SK-N-SH treated with all-trans-retinoic acid at 6 μM for 48 hours (cell line): Measurements from ENCODE around the gene PLA2G6.
"Not testable (repeated sequence)": the region's sequence is repeated elsewhere in the genome, so short reads cannot be mapped to it uniquely, and the experiment has no call there.

ENCODE experiments used
- ATAC-seq: fragments of 200-7000 bp; cut with Tn5 transposase; 3 replicates; pipeline ENCODE4 v1.9.1; 2020; ENCODE audit warnings: mild to moderate bottlenecking, moderate library complexity
- ARNTL ChIP-seq: fragments of 450-650 bp; formaldehyde crosslinking; IDR thresholded peaks from 2 replicates; pipeline ENCODE4 v1.5.0; 2020; ENCODE audit warnings: low read depth, mild to moderate bottlenecking, moderate library complexity, borderline replicate concordance
- CREB5 ChIP-seq: fragments of 250-450 bp; sonication (Bioruptor Pico); IDR thresholded peaks from 2 replicates; pipeline ENCODE4 v1.5.1; 2020; ENCODE audit warnings: low read depth, mild to moderate bottlenecking, moderate library complexity
- CSDC2 ChIP-seq: fragments of 250-450 bp; sonication (Bioruptor Pico); IDR thresholded peaks from 2 replicates; pipeline ENCODE4 v1.5.0; 2020; ENCODE audit warnings: mild to moderate bottlenecking, moderate library complexity
- CSRNP3 ChIP-seq: fragments of 250-450 bp; sonication (Bioruptor Pico); IDR thresholded peaks from 2 replicates; pipeline ENCODE4 v1.5.1; 2021; ENCODE audit warnings: mild to moderate bottlenecking, moderate library complexity
- ESRRG ChIP-seq: fragments of 250-450 bp; sonication (Bioruptor Pico); IDR thresholded peaks from 2 replicates; pipeline ENCODE4 v1.6.1; 2021; ENCODE audit warnings: mild to moderate bottlenecking
- GLIS3 ChIP-seq: fragments of 250-450 bp; sonication (Bioruptor Pico); IDR thresholded peaks from 2 replicates; pipeline ENCODE4 v1.5.0; 2020; ENCODE audit warnings: mild to moderate bottlenecking, moderate library complexity
- ISL1 ChIP-seq: fragments of 250-450 bp; sonication (Bioruptor Pico); IDR thresholded peaks from 2 replicates; pipeline ENCODE4 v2.1.2; 2022; ENCODE audit warnings: mild to moderate bottlenecking, moderate library complexity
- OSR1 ChIP-seq: fragments of 250-450 bp; sonication (Bioruptor Pico); IDR thresholded peaks from 2 replicates; pipeline ENCODE4 v1.8.0; 2022; ENCODE audit warnings: moderate library complexity, mild to moderate bottlenecking, inconsistent platforms
- PPARA ChIP-seq: fragments of 250-450 bp; sonication (Bioruptor Pico); IDR thresholded peaks from 2 replicates; pipeline ENCODE4 v1.5.0; 2020; ENCODE audit warnings: mild to moderate bottlenecking, borderline replicate concordance
- RARB ChIP-seq: fragments of 250-450 bp; sonication (Bioruptor Pico); IDR thresholded peaks from 2 replicates; pipeline ENCODE4 v1.8.0; 2021; ENCODE audit warnings: mild to moderate bottlenecking, moderate library complexity
- SNAI2 ChIP-seq: fragments of 250-450 bp; sonication (Bioruptor Pico); IDR thresholded peaks from 2 replicates; pipeline ENCODE4 v1.5.0; 2020; ENCODE audit warnings: mild to moderate bottlenecking, moderate library complexity
- TSHZ2 ChIP-seq: fragments of 250-450 bp; sonication (Bioruptor Pico); IDR thresholded peaks from 2 replicates; pipeline ENCODE4 v1.5.0; 2020; ENCODE audit warnings: mild to moderate bottlenecking, moderate library complexity
- ZC3H10 ChIP-seq: fragments of 250-450 bp; sonication (Bioruptor Pico); IDR thresholded peaks from 2 replicates; pipeline ENCODE4 v1.5.1; 2021; ENCODE audit warnings: mild to moderate bottlenecking, moderate library complexity
- ZFP3 ChIP-seq: fragments of 250-450 bp; sonication (Bioruptor Pico); IDR thresholded peaks from 2 replicates; pipeline ENCODE4 v1.5.0; 2020; ENCODE audit warnings: mild to moderate bottlenecking, moderate library complexity
- ZNF565 ChIP-seq: fragments of 450-650 bp; formaldehyde crosslinking; conservative IDR thresholded peaks from 2 replicates; pipeline ENCODE4 v1.5.0; 2020; ENCODE audit warnings: low read depth, mild to moderate bottlenecking, moderate library complexity
- ZNF70 ChIP-seq: fragments of 450-650 bp; formaldehyde crosslinking; IDR thresholded peaks from 2 replicates; pipeline ENCODE4 v1.5.0; 2020; ENCODE audit warnings: mild to moderate bottlenecking, moderate library complexity
- ZNF8 ChIP-seq: fragments of 450-650 bp; formaldehyde crosslinking; IDR thresholded peaks from 2 replicates; pipeline ENCODE4 v1.5.0; 2020; ENCODE audit warnings: mild to moderate bottlenecking, moderate library complexity
- TF ChIP-seq, protein P1 (sequence below): fragments of 250-450 bp; sonication (Bioruptor Pico); IDR thresholded peaks from 2 replicates; pipeline ENCODE4 v1.8.0; 2020; ENCODE audit warnings: mild to moderate bottlenecking, moderate library complexity, borderline replicate concordance

Gene PLA2G6

DNA sequence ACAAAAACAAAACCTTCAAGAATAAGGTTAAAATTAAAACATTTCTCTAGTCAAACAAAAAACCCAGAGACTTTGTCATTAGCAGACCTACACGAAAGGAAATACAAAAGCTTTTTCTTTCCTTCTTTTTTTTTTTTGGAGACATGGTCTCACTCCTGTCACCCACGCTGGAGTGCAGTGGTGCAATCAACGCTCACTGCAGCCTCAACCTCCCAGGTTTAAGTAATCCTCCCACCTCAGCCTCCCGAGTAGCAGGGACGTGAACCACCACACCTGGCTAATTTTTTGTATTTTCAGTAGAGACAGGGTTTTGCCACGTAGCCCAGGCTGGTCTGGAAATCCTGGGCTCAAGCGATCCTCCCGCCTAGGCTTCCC, 30.5 kb downstream of the PLA2G6 start (continued):
- no peak for TF ChIP-seq TSHZ2 (CRISPR knock-in tag)
- no peak for TF ChIP-seq ZNF565 (CRISPR knock-in tag)
- no peak for TF ChIP-seq ZNF70 (CRISPR knock-in tag)
- TF ChIP-seq, all 23 proteins: peak for 0

GRCh38 chr22:38148245-38148644, 33.4 kb downstream of the PLA2G6 start:
- ATAC-seq = no peak
- no peak for TF ChIP-seq GLIS3 (CRISPR knock-in tag)
- TF ChIP-seq CSRNP3 (CRISPR knock-in tag) = no peak
- TF ChIP-seq ISL1 (CRISPR knock-in tag) = no peak
- no peak for TF ChIP-seq RARB
- no peak for TF ChIP-seq TSHZ2 (CRISPR knock-in tag)

DNA sequence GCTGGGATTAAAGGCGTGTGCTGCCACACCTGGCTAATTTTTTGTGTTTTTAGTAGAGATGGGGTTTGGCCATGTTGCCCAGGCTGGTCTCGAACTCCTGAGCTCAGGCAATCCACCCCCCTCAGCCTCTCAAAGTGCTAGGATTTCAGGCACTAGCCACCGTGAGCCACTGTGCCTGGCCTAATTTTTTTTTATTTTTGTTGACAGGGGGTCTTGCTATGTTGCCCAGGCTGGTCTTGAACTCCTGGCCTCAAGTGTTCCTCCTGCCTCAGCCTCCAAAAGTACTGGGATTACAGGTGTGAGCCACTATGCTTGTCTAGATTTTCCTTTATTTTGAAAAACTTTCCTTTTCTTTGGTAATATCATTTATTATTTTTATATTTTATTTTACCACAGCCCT, 35.5 kb downstream of the PLA2G6 start:
- not testable (repeated sequence) for ATAC-seq

GRCh38 chr22:38144025-38144405, 37.6 kb downstream of the PLA2G6 start:
- ATAC-seq = no peak
- TF ChIP-seq CSRNP3 (CRISPR knock-in tag) (no peak), ISL1 (CRISPR knock-in tag) (no peak), TSHZ2 (CRISPR knock-in tag) (no peak), ZNF70 (CRISPR knock-in tag) (no peak), SNAI2 (CRISPR knock-in tag) (no peak), RARB (no peak), ZNF8 (no peak), ZC3H10 (CRISPR knock-in tag) (no peak), GLIS3 (CRISPR knock-in tag) (no peak), PPARA (CRISPR knock-in tag) (no peak), ESRRG (CRISPR knock-in tag) (no peak), OSR1 (CRISPR knock-in tag) (no peak), ARNTL (CRISPR knock-in tag) (no peak), ZFP3 (no peak), CSDC2 (CRISPR knock-in tag) (no peak), CREB5 (CRISPR knock-in tag) (no peak)
- TF ChIP-seq, protein P1, sequence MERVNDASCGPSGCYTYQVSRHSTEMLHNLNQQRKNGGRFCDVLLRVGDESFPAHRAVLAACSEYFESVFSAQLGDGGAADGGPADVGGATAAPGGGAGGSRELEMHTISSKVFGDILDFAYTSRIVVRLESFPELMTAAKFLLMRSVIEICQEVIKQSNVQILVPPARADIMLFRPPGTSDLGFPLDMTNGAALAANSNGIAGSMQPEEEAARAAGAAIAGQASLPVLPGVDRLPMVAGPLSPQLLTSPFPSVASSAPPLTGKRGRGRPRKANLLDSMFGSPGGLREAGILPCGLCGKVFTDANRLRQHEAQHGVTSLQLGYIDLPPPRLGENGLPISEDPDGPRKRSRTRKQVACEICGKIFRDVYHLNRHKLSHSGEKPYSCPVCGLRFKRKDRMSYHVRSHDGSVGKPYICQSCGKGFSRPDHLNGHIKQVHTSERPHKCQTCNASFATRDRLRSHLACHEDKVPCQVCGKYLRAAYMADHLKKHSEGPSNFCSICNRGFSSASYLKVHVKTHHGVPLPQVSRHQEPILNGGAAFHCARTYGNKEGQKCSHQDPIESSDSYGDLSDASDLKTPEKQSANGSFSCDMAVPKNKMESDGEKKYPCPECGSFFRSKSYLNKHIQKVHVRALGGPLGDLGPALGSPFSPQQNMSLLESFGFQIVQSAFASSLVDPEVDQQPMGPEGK = no peak
